HepG2 (cell line): ENCODE data around the gene HELZ2. TPM values are rescaled to one million over a fixed set of nuclear protein-coding genes. Genes with fewer than 3 reads are reported as not detected.
A peak's percentile ranks its signal among the peaks of the same experiment; 100 is the strongest.

Source experiments
- CAMTA2 ChIP-seq: sonication (generic); formaldehyde crosslinking; IDR thresholded peaks from 2 replicates; pipeline ENCODE4 v1.4.0; 2020; ENCODE audit warnings: mild to moderate bottlenecking, missing genetic modification reagents, borderline replicate concordance
- CSRNP1 ChIP-seq: sonication (generic); formaldehyde crosslinking; IDR thresholded peaks from 2 replicates; pipeline ENCODE4 v1.8.1; 2023; ENCODE audit warnings: mild to moderate bottlenecking, missing genetic modification reagents
- DMAP1 ChIP-seq: IDR thresholded peaks from 2 replicates; pipeline ENCODE4 v1.6.1; 2016
- HOXA7 ChIP-seq: sonication (generic); formaldehyde crosslinking; IDR thresholded peaks from 2 replicates; pipeline ENCODE4 v1.8.1; 2022; ENCODE audit warnings: mild to moderate bottlenecking, missing genetic modification reagents, moderate library complexity
- JUND ChIP-seq: sonication (generic); formaldehyde crosslinking; IDR thresholded peaks from 2 replicates; pipeline ENCODE4 v1.8.0; 2022; ENCODE audit warnings: mild to moderate bottlenecking, missing genetic modification reagents
- RELA ChIP-seq: sonication (generic); formaldehyde crosslinking; IDR thresholded peaks from 2 replicates; pipeline ENCODE4 v1.4.0; 2020; ENCODE audit warnings: missing genetic modification reagents
- REPIN1 ChIP-seq: sonication (generic); formaldehyde crosslinking; IDR thresholded peaks from 2 replicates; pipeline ENCODE4 v1.8.0; 2022; ENCODE audit warnings: missing genetic modification reagents, low read depth, mild to moderate bottlenecking, borderline replicate concordance
- RFXAP ChIP-seq: sonication (generic); formaldehyde crosslinking; IDR thresholded peaks from 2 replicates; pipeline ENCODE4 v1.4.0; 2020; ENCODE audit warnings: missing genetic modification reagents, borderline replicate concordance
- ZKSCAN8 ChIP-seq: IDR thresholded peaks from 2 replicates; pipeline ENCODE4 v1.6.1; 2016; ENCODE audit warnings: borderline replicate concordance, missing genetic modification reagents, missing compliant biosample characterization
- ZNF646 ChIP-seq: sonication (generic); formaldehyde crosslinking; IDR thresholded peaks from 2 replicates; pipeline ENCODE4 v1.9.0; 2021; ENCODE audit warnings: mild to moderate bottlenecking, missing genetic modification reagents
- ZSCAN12 ChIP-seq: sonication (generic); formaldehyde crosslinking; IDR thresholded peaks from 2 replicates; pipeline ENCODE4 v1.9.0; 2021; ENCODE audit warnings: mild to moderate bottlenecking, missing genetic modification reagents
- ZSCAN22 ChIP-seq: sonication (generic); formaldehyde crosslinking; IDR thresholded peaks from 2 replicates; pipeline ENCODE4 v1.4.0; 2020; ENCODE audit warnings: mild to moderate bottlenecking, missing genetic modification reagents
- polyA plus RNA-seq, 8 experiments: library from polyadenylated mRNA; depleted of rRNA in 3 of 8; stranded (reverse) in 7 of 8; unstranded in 1 of 8; fragments of >200 nt; fragmentation: Illumina TruSeq in 4 of 8; extraction: Trizol in 4 of 8; gene quantifications; 2 replicates each; pipeline versions ENCODE4 v1.2.1 to v1.2.3, GENCODE V29; 2011 to 2016; ENCODE audit warnings: low read depth in 4 of 8, missing spikeins in 1 of 8, mixed read lengths in 1 of 8; ENCODE audit not compliant: insufficient read depth in 1 of 8
- total RNA-seq, 5 experiments: library from RNA; depleted of rRNA; stranded (reverse); fragments of >200 nt; fragmentation: Illumina TruSeq; extraction: Trizol; gene quantifications; 2 replicates each; pipeline ENCODE4 v1.2.3, GENCODE V29; 2016; ENCODE audit warnings: low read depth in 1 of 5
- TF ChIP-seq, protein P1 (sequence below): IDR thresholded peaks from 2 replicates; pipeline ENCODE4 v1.6.1; 2016; ENCODE audit warnings: missing biosample characterization, missing genetic modification reagents, low read depth
- TF ChIP-seq, protein P2 (sequence below): sonication (generic); formaldehyde crosslinking; IDR thresholded peaks from 2 replicates; pipeline ENCODE4 v1.5.0; 2020; ENCODE audit warnings: missing genetic modification reagents
- TF ChIP-seq, protein P3 (sequence below): sonication (generic); formaldehyde crosslinking; IDR thresholded peaks from 2 replicates; pipeline ENCODE4 v1.5.1; 2020; ENCODE audit warnings: mild to moderate bottlenecking, missing genetic modification reagents, moderate library complexity

The HELZ2 gene
- total and polyA plus RNA-seq, 2 of the 13 experiments (the other 11 are each of a cell fraction or from before 2014, with no cell fraction given) = 9.6 to 10.1 TPM

DNA sequence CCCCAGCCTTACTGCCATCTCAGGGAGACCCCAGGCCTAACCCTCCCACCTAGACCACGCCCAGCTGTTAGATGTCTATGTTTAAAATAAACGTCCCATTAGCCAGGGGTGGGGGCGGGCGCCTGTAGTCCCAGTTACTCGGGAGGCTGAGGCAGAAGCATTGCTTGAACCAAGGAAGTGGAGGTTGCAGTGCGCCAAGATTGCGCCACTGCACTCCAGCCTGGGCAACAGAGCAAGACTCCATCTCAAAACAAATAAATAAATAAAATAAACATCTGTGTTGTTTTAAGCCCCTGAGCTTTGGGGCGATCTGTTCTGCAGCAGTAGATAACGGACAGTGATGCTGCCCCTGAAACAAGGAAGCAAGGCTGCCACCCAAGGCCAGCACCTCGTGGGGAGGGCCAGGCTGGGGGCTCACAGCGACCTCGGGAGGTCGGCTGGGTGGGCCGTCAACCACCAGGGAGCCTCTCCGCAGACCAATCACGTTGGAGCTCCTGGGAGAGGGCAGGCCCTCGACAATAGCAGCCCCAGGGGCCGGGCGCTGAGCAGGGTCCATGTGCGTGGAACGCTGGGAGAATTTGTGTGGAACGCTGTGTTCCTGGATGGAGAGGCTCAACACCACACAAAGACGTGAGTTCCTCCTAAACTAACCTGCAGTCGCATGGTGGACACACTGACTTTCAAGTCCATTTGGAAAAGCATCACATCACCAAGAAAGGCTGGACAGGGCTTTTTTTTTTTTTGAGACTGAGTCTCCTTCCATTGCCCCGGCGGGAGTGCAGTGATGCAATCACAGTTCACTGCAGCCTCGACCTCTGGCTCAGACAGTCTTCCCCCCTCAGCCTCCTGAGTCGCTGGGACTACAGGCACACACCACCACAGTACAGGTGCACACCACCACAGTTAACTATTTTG is 1.0 kb upstream of the HELZ2 start (continued):
- TF ChIP-seq ZNF646 (peak; percentile 66), CSRNP1 (CRISPR knock-in tag) (peak; percentile 30; the same call in 1 of the 2 replicates), CAMTA2 (CRISPR knock-in tag) (peak; percentile 24; the same call in 1 of the 2 replicates), DMAP1 (CRISPR knock-in tag) (0 out of 2 replicates have a peak, but pooled peaks have one; percentile 61), ZSCAN22 (no peak), RFXAP (CRISPR knock-in tag) (no peak), RELA (no peak), REPIN1 (CRISPR knock-in tag) (no peak), HOXA7 (CRISPR knock-in tag) (no peak), ZSCAN12 (CRISPR knock-in tag) (no peak), JUND (CRISPR knock-in tag) (peak; percentile 36; the same call in 1 of the 2 replicates), ZKSCAN8 (peak; percentile 60; the same call in 1 of the 2 replicates)
- TF ChIP-seq, protein P1, sequence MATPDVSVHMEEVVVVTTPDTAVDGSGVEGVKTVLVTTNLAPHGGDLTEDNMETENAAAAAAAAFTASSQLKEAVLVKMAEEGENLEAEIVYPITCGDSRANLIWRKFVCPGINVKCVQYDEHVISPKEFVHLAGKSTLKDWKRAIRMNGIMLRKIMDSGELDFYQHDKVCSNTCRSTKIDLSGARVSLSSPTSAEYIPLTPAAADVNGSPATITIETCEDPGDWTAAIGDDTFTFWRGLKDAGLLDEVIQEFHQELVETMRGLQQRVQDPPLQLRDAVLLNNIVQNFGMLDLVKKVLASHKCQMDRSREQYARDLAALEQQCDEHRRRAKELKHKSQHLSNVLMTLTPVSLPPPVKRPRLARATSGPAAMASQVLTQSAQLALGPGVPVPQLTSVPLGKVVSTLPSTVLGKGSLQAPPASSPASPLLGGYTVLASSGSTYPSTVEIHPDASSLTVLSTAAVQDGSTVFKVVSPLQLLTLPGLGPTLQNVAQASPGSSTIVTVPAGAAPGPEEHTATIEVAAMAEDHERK (CRISPR knock-in tag) = no peak
- TF ChIP-seq, protein P2, sequence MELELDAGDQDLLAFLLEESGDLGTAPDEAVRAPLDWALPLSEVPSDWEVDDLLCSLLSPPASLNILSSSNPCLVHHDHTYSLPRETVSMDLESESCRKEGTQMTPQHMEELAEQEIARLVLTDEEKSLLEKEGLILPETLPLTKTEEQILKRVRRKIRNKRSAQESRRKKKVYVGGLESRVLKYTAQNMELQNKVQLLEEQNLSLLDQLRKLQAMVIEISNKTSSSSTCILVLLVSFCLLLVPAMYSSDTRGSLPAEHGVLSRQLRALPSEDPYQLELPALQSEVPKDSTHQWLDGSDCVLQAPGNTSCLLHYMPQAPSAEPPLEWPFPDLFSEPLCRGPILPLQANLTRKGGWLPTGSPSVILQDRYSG = no peak
- TF ChIP-seq, protein P3, sequence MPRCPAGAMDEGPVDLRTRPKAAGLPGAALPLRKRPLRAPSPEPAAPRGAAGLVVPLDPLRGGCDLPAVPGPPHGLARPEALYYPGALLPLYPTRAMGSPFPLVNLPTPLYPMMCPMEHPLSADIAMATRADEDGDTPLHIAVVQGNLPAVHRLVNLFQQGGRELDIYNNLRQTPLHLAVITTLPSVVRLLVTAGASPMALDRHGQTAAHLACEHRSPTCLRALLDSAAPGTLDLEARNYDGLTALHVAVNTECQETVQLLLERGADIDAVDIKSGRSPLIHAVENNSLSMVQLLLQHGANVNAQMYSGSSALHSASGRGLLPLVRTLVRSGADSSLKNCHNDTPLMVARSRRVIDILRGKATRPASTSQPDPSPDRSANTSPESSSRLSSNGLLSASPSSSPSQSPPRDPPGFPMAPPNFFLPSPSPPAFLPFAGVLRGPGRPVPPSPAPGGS (CRISPR knock-in tag) = no peak
